Measurements from ENCODE around the gene ZFP36L1.

The ZFP36L1 gene

GRCh38 chr14:68787092-68787992 lies 5.5 kb downstream of the ZFP36L1 start:
- no peak for ATAC-seq
- TF ChIP-seq PATZ1 (CRISPR knock-in tag; IDR thresholded peaks at IDR 0.05; ENCODE audit: borderline replicate concordance) (no peak), OSR1 (CRISPR knock-in tag; IDR thresholded peaks at IDR 0.05) (no peak), BACH2 (CRISPR knock-in tag; IDR thresholded peaks at IDR 0.05; ENCODE audit: borderline replicate concordance) (no peak), ZFP3 (CRISPR knock-in tag; IDR thresholded peaks at IDR 0.05) (no peak), CSDC2 (CRISPR knock-in tag; IDR thresholded peaks at IDR 0.05) (no peak), ESRRG (CRISPR knock-in tag; IDR thresholded peaks at IDR 0.05) (no peak), CREB5 (CRISPR knock-in tag; IDR thresholded peaks at IDR 0.05; ENCODE audit: low read depth) (no peak), ZNF565 (CRISPR knock-in tag; conservative IDR thresholded peaks at IDR 0.05; ENCODE audit: low read depth) (no peak), ARNTL (CRISPR knock-in tag; IDR thresholded peaks at IDR 0.05; ENCODE audit: borderline replicate concordance, low read depth) (no peak), CSRNP3 (CRISPR knock-in tag; IDR thresholded peaks at IDR 0.05) (no peak), ZC3H10 (CRISPR knock-in tag; IDR thresholded peaks at IDR 0.05) (no peak), PPARA (CRISPR knock-in tag; IDR thresholded peaks at IDR 0.05; ENCODE audit: borderline replicate concordance) (no peak), ISL1 (CRISPR knock-in tag; IDR thresholded peaks at IDR 0.05) (no peak), POU6F1 (CRISPR knock-in tag; IDR thresholded peaks at IDR 0.05; ENCODE audit: borderline replicate concordance, low read depth) (no peak), TOX (CRISPR knock-in tag; IDR thresholded peaks at IDR 0.05; ENCODE audit: borderline replicate concordance) (no peak), TCF4 (CRISPR knock-in tag; IDR thresholded peaks at IDR 0.05; ENCODE audit: borderline replicate concordance) (no peak), TSHZ2 (CRISPR knock-in tag; IDR thresholded peaks at IDR 0.05) (no peak), SNAI2 (CRISPR knock-in tag; IDR thresholded peaks at IDR 0.05) (no peak)

- TF ChIP-seq BACH2 (CRISPR knock-in tag; IDR thresholded peaks at IDR 0.05; ENCODE audit: borderline replicate concordance), result no peak
- no peak for TF ChIP-seq GLIS3 (CRISPR knock-in tag; IDR thresholded peaks at IDR 0.05)
- no peak for TF ChIP-seq TSHZ2 (CRISPR knock-in tag; IDR thresholded peaks at IDR 0.05)
- no peak for TF ChIP-seq ARNTL (CRISPR knock-in tag; IDR thresholded peaks at IDR 0.05; ENCODE audit: borderline replicate concordance, low read depth)
- TF ChIP-seq OSR1 (CRISPR knock-in tag; IDR thresholded peaks at IDR 0.05), result no peak
- TF ChIP-seq TOX (CRISPR knock-in tag; IDR thresholded peaks at IDR 0.05; ENCODE audit: borderline replicate concordance), result no peak
- no peak for TF ChIP-seq CSRNP3 (CRISPR knock-in tag; IDR thresholded peaks at IDR 0.05)
- TF ChIP-seq CREB5 (CRISPR knock-in tag; IDR thresholded peaks at IDR 0.05; ENCODE audit: low read depth), result no peak
- no peak for ATAC-seq
Measured at GRCh38 chr14:68786491-68787091, 6.3 kb downstream of the ZFP36L1 start.

All from SK-N-SH treated with all-trans-retinoic acid at 6 μM for 48 hours (cell line).